ENCODE results near the gene PPP6R1. TPM values are rescaled to one million over a fixed set of nuclear protein-coding genes. Genes with fewer than 3 reads are reported as not detected.
A peak's percentile ranks its signal among the peaks of the same experiment; 100 is the strongest.

PPP6R1 gene
- total and polyA plus RNA-seq, 2 of the 13 experiments (the other 11 are each of a cell fraction or from before 2014, with no cell fraction given) = 25.8 to 54.0 TPM

DNA sequence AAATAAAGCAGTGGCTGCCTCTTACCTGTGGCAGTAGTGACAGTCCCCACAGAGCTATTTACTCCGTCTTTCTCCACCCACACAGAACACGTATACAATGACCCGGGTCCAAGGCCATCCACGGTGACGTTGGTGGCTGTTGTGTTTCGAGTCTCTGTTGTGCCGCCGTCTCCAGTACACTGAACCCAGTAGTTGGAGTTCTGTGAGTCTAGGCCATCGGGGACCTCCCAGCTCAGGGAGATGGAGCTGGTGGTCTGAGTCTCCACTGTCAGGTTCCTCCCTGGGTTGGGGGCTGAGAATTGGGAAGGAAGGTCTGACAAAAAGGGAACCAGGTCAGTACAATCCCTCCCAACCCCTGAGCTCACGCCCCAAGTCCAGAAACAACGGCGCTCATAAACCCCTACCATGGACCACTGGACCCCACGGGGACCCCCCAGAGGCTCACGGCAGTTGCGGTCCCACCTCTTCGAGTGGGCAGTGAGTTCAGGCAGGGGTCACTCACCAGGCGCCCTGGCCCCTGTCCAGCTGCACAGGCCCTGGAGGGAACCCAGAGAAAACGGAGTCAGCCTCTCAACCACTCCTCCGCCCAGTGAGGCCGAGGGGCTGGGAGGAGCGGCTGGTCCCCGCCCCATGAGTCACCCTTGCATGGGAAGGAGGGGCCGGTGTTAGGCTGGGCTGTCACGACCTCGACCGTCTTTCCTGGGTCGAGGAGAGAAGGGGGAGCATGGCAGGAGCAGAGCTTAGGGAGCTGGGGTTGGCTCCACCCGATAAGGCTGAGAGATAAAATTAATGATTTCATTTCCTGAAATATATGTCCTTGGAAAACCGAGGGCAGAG, 51.9 kb downstream of the PPP6R1 start (continued):
- TF ChIP-seq, protein P1, sequence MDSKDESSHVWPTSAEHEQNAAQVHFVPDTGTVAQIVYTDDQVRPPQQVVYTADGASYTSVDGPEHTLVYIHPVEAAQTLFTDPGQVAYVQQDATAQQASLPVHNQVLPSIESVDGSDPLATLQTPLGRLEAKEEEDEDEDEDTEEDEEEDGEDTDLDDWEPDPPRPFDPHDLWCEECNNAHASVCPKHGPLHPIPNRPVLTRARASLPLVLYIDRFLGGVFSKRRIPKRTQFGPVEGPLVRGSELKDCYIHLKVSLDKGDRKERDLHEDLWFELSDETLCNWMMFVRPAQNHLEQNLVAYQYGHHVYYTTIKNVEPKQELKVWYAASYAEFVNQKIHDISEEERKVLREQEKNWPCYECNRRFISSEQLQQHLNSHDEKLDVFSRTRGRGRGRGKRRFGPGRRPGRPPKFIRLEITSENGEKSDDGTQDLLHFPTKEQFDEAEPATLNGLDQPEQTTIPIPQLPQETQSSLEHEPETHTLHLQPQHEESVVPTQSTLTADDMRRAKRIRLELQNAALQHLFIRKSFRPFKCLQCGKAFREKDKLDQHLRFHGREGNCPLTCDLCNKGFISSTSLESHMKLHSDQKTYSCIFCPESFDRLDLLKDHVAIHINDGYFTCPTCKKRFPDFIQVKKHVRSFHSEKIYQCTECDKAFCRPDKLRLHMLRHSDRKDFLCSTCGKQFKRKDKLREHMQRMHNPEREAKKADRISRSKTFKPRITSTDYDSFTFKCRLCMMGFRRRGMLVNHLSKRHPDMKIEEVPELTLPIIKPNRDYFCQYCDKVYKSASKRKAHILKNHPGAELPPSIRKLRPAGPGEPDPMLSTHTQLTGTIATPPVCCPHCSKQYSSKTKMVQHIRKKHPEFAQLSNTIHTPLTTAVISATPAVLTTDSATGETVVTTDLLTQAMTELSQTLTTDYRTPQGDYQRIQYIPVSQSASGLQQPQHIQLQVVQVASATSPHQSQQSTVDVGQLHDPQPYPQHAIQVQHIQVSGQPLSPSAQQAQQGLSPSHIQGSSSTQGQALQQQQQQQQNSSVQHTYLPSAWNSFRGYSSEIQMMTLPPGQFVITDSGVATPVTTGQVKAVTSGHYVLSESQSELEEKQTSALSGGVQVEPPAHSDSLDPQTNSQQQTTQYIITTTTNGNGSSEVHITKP (CRISPR knock-in tag; IDR thresholded peaks at IDR 0.05; ENCODE audit: low read depth) = peak; percentile 28; the same call in 1 of the 2 replicates
- TF ChIP-seq, protein P2, sequence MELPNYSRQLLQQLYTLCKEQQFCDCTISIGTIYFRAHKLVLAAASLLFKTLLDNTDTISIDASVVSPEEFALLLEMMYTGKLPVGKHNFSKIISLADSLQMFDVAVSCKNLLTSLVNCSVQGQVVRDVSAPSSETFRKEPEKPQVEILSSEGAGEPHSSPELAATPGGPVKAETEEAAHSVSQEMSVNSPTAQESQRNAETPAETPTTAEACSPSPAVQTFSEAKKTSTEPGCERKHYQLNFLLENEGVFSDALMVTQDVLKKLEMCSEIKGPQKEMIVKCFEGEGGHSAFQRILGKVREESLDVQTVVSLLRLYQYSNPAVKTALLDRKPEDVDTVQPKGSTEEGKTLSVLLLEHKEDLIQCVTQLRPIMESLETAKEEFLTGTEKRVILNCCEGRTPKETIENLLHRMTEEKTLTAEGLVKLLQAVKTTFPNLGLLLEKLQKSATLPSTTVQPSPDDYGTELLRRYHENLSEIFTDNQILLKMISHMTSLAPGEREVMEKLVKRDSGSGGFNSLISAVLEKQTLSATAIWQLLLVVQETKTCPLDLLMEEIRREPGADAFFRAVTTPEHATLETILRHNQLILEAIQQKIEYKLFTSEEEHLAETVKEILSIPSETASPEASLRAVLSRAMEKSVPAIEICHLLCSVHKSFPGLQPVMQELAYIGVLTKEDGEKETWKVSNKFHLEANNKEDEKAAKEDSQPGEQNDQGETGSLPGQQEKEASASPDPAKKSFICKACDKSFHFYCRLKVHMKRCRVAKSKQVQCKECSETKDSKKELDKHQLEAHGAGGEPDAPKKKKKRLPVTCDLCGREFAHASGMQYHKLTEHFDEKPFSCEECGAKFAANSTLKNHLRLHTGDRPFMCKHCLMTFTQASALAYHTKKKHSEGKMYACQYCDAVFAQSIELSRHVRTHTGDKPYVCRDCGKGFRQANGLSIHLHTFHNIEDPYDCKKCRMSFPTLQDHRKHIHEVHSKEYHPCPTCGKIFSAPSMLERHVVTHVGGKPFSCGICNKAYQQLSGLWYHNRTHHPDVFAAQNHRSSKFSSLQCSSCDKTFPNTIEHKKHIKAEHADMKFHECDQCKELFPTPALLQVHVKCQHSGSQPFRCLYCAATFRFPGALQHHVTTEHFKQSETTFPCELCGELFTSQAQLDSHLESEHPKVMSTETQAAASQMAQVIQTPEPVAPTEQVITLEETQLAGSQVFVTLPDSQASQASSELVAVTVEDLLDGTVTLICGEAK (IDR thresholded peaks at IDR 0.05) = no peak
- TF ChIP-seq, protein P2 (CRISPR knock-in tag; IDR thresholded peaks at IDR 0.05) = peak; percentile 78
- TF ChIP-seq DR1 (CRISPR knock-in tag; IDR thresholded peaks at IDR 0.05) = no peak; the same call in 1 of the 2 replicates
- peak; percentile 85 for TF ChIP-seq CREM (IDR thresholded peaks at IDR 0.05)
- no peak for TF ChIP-seq CREM (CRISPR knock-in tag; IDR thresholded peaks at IDR 0.05)
- TF ChIP-seq, protein P3, sequence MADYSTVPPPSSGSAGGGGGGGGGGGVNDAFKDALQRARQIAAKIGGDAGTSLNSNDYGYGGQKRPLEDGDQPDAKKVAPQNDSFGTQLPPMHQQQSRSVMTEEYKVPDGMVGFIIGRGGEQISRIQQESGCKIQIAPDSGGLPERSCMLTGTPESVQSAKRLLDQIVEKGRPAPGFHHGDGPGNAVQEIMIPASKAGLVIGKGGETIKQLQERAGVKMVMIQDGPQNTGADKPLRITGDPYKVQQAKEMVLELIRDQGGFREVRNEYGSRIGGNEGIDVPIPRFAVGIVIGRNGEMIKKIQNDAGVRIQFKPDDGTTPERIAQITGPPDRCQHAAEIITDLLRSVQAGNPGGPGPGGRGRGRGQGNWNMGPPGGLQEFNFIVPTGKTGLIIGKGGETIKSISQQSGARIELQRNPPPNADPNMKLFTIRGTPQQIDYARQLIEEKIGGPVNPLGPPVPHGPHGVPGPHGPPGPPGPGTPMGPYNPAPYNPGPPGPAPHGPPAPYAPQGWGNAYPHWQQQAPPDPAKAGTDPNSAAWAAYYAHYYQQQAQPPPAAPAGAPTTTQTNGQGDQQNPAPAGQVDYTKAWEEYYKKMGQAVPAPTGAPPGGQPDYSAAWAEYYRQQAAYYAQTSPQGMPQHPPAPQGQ (CRISPR knock-in tag; IDR thresholded peaks at IDR 0.05; ENCODE audit: borderline replicate concordance) = no peak
- TF ChIP-seq, protein P4, sequence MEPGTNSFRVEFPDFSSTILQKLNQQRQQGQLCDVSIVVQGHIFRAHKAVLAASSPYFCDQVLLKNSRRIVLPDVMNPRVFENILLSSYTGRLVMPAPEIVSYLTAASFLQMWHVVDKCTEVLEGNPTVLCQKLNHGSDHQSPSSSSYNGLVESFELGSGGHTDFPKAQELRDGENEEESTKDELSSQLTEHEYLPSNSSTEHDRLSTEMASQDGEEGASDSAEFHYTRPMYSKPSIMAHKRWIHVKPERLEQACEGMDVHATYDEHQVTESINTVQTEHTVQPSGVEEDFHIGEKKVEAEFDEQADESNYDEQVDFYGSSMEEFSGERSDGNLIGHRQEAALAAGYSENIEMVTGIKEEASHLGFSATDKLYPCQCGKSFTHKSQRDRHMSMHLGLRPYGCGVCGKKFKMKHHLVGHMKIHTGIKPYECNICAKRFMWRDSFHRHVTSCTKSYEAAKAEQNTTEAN (CRISPR knock-in tag; conservative IDR thresholded peaks at IDR 0.05) = no peak; the same call in 1 of the 2 replicates
- TF ChIP-seq AHR (CRISPR knock-in tag; IDR thresholded peaks at IDR 0.05) = peak; percentile 48; the same call in 1 of the 2 replicates
- no peak for TF ChIP-seq ZZZ3 (CRISPR knock-in tag; IDR thresholded peaks at IDR 0.05; ENCODE audit: borderline replicate concordance)
- no peak for TF ChIP-seq RAD51 (IDR thresholded peaks at IDR 0.05; ENCODE audit: borderline replicate concordance)
- no peak for TF ChIP-seq MAF1 (CRISPR knock-in tag; IDR thresholded peaks at IDR 0.05; ENCODE audit: borderline replicate concordance)
